NCI-H226 (cell line): Measurements from ENCODE around the gene MORF4L1.
"Not testable (repeated sequence)": the region's sequence is repeated elsewhere in the genome, so short reads cannot be mapped to it uniquely, and the experiment has no call there.

Experiments used
- DNase-seq: peaks from one replicate; pipeline ENCODE4 v3.0.0-alpha.2; 2015

MORF4L1 gene, protein sequence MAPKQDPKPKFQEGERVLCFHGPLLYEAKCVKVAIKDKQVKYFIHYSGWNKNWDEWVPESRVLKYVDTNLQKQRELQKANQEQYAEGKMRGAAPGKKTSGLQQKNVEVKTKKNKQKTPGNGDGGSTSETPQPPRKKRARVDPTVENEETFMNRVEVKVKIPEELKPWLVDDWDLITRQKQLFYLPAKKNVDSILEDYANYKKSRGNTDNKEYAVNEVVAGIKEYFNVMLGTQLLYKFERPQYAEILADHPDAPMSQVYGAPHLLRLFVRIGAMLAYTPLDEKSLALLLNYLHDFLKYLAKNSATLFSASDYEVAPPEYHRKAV

DNA sequence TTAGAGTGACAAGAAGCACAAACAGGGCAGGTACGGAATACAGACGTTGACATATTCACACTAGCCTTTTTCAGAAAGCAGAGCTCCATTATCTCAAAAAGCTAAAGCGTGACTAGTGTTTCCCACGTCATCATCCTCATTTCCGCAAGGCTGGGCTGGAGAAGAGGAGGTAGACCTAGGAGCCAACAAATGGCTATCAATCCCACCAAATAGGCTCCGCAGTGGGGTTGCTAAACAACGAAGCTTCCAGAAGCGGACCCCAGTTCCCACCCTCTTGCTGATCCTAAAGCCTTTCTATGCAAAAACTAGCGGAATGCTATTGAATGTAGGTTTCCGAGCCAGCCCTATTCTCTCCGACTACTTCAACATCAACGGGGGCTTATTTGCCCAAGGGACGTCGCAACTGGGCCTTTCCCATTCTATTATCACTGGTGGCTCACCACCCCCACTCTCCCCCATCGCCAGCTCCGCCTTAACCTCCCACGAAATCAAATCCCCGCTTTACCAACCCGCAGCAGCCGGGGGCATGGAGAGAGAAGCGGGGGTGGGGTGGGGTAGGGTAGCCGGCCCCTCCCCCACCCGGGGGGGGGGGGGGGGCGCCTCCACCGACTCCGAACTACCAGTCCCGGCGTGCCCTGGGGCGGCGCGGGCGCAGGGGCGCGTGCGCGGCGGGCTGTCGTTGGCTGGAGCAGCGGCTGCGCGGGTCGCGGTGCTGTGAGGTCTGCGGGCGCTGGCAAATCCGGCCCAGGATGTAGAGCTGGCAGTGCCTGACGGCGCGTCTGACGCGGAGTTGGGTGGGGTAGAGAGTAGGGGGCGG is at the start of gene MORF4L1:
Gene MORF4L1, plus strand, starts transcription at position 736 of the 817 bp plus-strand sequence. CDS start 128 bp downstream, outside the sequence.
- peak; percentile 97 for DNase-seq

- no peak for DNase-seq
Measured at GRCh38 chr15:78828920-78829319, 43.8 kb upstream of the MORF4L1 start.

DNA sequence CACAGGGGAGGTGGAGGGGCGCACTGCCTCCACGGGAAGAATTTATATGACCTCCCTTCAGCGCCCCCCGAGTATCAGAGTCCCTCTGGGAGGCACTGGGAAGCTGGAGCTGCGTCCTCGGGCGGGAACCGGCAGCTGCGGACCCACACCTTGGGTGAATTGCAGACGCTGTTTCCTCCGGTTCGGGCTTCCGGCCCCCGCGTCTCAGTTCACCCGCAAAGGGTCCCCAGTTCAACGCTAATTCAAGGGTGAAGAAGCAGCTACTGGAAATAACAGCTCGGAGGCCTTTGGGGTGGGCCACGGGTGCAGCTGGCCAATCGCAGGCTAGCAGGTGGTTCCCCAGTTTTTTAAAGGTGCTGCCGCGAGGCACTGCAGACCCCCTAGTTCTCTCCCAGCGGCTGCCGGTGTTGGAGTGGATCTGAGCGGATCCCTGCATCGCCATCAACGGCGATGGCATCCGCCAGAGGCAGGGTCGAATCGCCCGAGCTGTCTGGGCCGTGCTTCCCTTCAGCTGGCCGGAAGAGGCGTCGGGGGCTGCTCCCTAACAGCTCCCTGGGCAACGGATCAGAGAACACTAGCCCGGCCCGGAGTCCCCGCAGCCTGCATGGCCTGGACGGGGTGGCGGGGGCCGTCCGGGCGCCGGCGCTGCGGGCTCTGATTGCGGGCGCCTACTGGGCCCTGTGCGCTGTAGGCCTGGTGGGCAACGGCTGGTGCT is 42.0 kb upstream of the MORF4L1 start:
- no peak for DNase-seq

- DNase-seq, result no peak
Measured at GRCh38 chr15:78831229-78832207, 41.2 kb upstream of the MORF4L1 start.

GRCh38 chr15:78836333-78836732 is 36.4 kb upstream of the MORF4L1 start:
- no peak for DNase-seq

GRCh38 chr15:78837131-78837530 is 35.6 kb upstream of the MORF4L1 start:
- no peak for DNase-seq

DNA sequence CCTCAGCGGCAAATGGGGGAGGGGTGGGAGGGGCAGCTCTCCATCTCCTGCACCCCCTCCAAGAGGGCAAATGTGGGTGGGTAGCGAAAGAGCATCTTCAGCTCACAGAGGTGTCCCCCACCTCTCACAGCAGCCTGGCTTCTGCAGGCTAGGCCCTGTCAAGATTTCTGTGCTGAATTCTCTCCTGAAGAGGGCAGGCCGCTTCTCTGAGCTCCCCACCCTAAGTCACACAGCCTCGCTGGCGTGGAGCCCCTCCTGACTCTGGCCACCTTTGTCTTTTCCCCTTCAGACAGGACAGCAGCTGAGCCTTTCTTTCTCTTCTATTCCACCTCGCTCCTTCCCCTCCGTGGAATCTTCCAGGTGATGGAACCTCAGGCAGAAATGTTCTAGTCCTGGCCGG is 35.1 kb upstream of the MORF4L1 start:
- no peak for DNase-seq

GRCh38 chr15:78838489-78838888 is 34.2 kb upstream of the MORF4L1 start:
- no peak for DNase-seq

DNA sequence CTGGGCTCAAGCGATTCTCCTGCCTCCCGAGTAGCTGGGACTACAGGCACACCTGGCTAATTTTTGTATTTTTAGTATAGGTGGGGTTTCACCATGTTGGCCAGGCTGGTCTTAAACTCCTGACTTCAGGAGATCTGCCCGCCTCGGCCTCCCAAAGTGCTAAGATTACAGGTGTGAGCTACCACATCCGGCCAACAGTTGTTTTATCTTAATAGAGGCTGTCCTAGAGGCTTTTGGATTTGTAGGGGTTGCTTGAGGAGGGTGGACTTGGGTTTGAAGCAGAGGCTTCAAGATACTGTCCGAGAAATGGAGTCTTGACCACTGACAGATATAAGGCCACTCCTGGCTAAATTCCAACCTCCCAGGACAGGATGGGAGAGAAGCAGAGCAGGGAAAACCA is 33.5 kb upstream of the MORF4L1 start:
- not testable (repeated sequence) for DNase-seq

DNA sequence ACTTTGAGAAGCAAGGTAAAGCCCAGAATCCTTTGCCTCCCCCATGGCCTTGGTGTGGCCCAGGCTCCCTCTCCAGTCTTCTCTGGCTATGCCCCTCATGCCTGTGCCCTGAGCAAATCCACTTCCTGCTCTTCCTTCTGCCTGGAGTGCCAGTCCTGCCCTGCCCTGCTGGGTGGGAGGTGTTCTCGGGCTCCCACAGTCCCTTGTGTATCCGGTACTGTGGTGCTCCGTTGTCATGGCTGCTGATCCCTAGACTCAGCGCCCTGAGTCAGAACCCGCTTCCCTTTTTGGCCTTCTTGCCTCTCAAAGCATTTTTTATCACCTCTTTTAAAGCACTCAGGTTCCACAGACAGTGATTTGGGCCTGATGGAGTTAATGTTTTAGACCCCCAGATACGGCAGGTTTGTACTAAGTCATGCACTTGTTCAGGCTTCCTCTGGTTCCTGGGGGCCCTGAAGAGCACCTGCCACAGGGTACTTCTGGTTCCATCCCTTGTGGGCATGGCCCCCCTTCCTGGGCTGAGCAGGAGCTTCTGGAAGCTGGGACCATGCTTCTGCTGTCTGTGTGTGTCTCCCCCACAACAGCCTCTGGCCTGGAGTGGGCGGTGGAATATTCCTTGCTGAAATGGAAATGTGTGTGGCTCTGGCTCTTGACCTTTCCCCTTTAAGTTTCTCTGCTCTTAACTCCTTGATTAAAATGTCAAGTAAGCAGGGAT is 31.9 kb upstream of the MORF4L1 start:
- no peak for DNase-seq

DNA sequence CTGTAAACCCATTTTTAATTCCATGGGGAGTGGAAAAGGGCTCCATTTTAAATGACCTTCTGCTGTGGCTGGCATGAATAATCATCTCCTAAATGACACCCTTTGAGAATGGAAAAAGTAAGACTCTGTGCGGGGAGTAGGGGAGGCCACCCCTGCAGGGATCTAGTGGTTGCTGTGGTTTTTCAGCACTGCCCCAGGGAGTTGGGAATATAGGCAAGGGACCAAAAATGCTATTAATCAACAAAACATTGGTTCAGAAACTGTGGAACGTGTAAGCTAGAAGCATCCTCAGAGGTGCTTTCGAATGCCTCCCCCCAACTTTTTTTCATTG is 31.3 kb upstream of the MORF4L1 start:
- no peak for DNase-seq

- no peak for DNase-seq
Measured at GRCh38 chr15:78841891-78842290, 30.8 kb upstream of the MORF4L1 start.

DNA sequence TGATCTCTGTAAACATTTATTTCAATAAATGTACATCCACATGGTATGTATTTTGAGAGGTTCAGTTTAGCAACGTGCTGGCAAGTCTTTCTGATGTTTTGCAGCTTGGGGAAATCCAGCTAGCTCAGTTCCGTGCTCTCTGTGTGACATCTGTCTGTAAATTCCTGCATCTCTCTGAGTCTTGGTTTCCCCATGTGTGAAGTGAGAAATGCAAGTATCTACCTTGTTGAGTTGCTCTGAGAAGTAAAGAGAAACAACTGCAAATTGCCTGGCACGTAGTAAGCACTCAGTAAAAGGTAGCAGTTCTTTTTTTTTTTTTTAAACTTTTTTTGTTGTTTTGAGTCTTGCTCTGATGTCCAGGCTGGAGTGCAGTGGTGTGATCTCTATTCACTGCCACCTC is 30.2 kb upstream of the MORF4L1 start:
- no peak for DNase-seq

DNA sequence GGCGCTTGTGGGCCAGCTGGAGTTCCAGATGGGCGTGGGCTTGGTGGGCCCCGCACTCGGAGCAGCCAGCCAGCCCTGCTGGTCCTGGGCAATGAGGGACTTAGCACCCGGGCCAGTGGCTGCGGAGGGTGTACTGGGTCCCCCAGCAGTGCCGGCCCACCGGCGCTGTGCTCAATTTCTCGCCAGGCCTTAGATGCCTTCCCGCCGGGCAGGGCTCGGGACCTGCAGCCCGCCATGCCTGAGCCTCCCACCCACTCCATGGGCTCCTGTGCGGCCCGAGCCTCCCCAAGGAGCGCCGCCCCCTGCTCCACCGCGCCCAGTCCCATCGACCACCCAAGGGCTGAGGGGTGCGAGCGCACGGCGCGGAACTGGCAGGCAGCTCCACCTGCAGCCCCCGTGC is 25.8 kb upstream of the MORF4L1 start:
- DNase-seq, result not testable (repeated sequence)

DNA sequence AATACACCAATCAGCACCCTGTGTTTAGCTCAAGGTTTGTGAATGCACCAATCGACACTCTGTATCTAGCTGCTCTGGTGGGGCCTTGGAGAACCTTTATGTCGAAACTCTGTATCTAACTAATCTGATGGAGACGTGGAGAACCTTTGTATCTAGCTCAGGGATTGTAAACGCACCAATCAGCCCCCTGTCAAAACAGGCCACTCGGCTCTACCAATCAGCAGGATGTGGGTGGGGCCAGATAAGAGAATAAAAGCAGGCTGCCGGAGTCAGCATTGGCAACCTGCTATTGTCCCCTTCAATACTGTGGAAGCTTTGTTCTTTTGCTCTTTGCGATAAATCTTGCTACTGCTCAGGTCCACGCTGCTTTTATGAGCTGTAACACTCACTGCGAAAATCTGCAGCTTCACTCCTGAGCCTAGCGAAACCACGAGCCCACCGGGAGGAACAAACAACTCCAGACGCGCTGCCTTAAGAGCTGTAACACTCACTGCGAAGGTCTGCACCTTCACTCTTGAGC is 25.2 kb upstream of the MORF4L1 start:
- not testable (repeated sequence) for DNase-seq

- DNase-seq, result no peak
Measured at GRCh38 chr15:78850352-78850751, 22.3 kb upstream of the MORF4L1 start.

GRCh38 chr15:78850941-78851755 is 21.5 kb upstream of the MORF4L1 start:
- no peak for DNase-seq

DNA sequence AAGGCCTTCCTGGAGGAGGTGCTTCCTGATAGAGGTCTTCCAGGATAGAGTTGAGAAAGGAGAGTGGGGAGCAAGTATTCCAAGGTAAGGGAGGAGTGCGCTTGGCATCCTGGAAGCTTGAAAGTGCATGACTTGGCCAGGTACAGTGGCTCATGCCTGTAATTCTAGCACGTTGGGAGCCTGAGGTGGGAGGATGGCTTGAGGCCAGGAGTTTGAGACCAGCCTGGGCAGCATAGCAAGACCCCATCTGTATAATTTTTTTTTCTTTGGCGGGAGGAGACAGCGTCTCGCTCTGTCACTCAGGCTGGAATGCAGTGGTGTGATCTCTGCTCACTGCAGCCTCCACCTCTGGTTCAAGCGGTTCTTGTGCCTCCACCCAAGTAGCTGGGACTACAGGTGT is 19.2 kb upstream of the MORF4L1 start:
- DNase-seq, result no peak

DNA sequence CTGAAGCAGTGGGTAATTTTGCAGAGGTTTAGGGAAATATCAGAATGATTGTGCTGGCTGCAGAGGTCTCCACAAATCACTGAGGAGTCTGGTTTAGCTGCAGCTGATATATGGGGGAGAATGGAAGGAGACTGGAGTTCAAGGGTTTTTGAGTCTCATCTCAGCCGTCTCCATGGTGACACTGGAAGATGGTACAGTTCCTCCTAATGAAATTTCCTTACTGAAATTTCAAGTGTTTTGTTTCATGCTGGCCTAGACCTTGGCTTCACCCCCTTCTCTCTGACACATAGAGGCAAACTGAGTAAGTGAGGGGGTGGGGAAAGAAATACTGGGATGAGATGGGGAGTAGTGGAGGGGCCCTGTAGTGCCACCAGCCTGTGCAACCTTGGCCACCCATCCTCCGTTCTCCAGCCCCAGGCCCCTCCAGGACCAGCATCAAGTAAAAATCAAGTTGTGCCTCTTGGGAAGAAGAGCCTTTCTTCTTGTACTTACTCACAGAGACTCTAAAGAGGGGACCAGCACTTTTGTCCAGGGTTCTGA is 17.8 kb upstream of the MORF4L1 start:
- DNase-seq, result no peak

DNA sequence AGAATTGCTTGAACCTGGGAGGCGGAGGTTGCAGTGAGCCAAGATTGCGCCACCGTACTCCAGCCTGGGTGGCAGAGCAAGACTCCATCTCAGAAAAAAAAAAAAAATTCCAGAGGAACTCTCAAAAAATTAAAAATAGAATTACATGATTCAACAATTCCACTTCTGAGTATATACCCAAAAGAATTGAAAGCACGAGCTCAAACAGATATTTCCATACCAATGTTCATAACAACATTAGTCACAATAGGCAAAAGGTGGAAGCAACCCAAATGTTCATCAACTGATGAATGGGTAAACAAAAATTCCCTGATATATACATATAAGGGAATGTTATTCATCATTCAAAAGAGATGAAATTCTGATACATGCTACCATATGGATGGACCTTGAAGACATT is 16.9 kb upstream of the MORF4L1 start:
- DNase-seq, result no peak
